ENCODE measurements around the gene CALU.

GRCh38 chr7:128801003-128801402 is 61.8 kb downstream of the CALU start:
- TF ChIP-seq EZH2 (IDR thresholded peaks at IDR 0.05; ENCODE audit: low read length, unreplicated experiment) (no peak), CTCF (conservative IDR thresholded peaks at IDR 0.05; ENCODE audit: low read depth, low read length) (no peak), EZH2phosphoT487 (IDR thresholded peaks at IDR 0.05; ENCODE audit: borderline replicate concordance, low read length) (no peak)

All from PC-3 (cell line).